Keratinocyte (primary cell): ENCODE measurements around the gene KDM5B. TPM values are rescaled to one million over a fixed set of nuclear protein-coding genes. Genes with fewer than 3 reads are reported as not detected.

Source experiments
- DNase-seq: peaks from one replicate; pipeline ENCODE4 v3.0.0-alpha.2; 2011; ENCODE audit warnings: low read depth, missing footprints, low spot score
- FAIRE-seq: peaks from 2 replicates; lab custom pipeline; 2011; peaks lifted over from hg19 to GRCh38; lab: Jason Lieb, UNC
- H2AFZ ChIP-seq: 2 replicates; pipeline ENCODE4 v1.6.0; 2012; ENCODE audit warnings: low read length, control low read depth, inconsistent platforms; ENCODE audit not compliant: control insufficient read depth
- H3K27ac ChIP-seq: 2 replicates; pipeline ENCODE4 v1.5.1; 2011; ENCODE audit warnings: low read length; ENCODE audit not compliant: control insufficient read depth, insufficient read depth
- H3K27me3 ChIP-seq: 3 replicates; pipeline ENCODE4 v1.6.0; 2011; ENCODE audit warnings: low read length; ENCODE audit not compliant: control insufficient read depth, insufficient read depth; ENCODE audit errors: extremely low read depth
- H3K36me3 ChIP-seq, 2 experiments: 2 replicates in 1 of 2; 3 replicates in 1 of 2; pipeline ENCODE4 v1.5.1; 2011; ENCODE audit warnings: low read length in 2 of 2, mild to moderate bottlenecking in 1 of 2; ENCODE audit not compliant: control insufficient read depth in 2 of 2, insufficient read depth in 2 of 2; ENCODE audit errors: extremely low read depth in 1 of 2
- H3K4me1 ChIP-seq: 3 replicates; pipeline ENCODE4 v1.5.1; 2011; ENCODE audit warnings: low read length; ENCODE audit not compliant: control insufficient read depth, insufficient read depth; ENCODE audit errors: extremely low read depth
- H3K4me2 ChIP-seq: 3 replicates; pipeline ENCODE4 v1.6.0; 2011; ENCODE audit warnings: low read depth, low read length; ENCODE audit not compliant: control insufficient read depth, insufficient read depth; ENCODE audit errors: extremely low read depth
- H3K4me3 ChIP-seq, 3 experiments: fragments of 200-600 bp in 1 of 3; sonication (generic) in 1 of 3; 2 replicates in 2 of 3; 3 replicates in 1 of 3; pipeline ENCODE4 v1.5.1; 2011 to 2016; ENCODE audit warnings: low read length in 3 of 3, mild to moderate bottlenecking in 3 of 3, control low read depth in 2 of 3, inconsistent platforms in 1 of 3, low read depth in 1 of 3, mixed read lengths in 1 of 3, mixed run types in 1 of 3, moderate library complexity in 1 of 3; ENCODE audit not compliant: control insufficient read depth in 2 of 3, insufficient read depth in 2 of 3; ENCODE audit errors: extremely low read depth in 1 of 3
- H3K79me2 ChIP-seq: 2 replicates; pipeline ENCODE4 v1.6.0; 2012; ENCODE audit warnings: low read length; ENCODE audit not compliant: control insufficient read depth, insufficient read depth
- H3K9ac ChIP-seq: 3 replicates; pipeline ENCODE4 v1.6.0; 2011; ENCODE audit warnings: low read length; ENCODE audit not compliant: control insufficient read depth, insufficient read depth; ENCODE audit errors: extremely low read depth
- H3K9me1 ChIP-seq: 3 replicates; pipeline ENCODE4 v1.6.0; 2011; ENCODE audit warnings: low read length; ENCODE audit not compliant: control insufficient read depth, insufficient read depth; ENCODE audit errors: extremely low read depth
- H3K9me3 ChIP-seq: 2 replicates; pipeline ENCODE4 v1.5.1; 2012; ENCODE audit warnings: low read depth, low read length; ENCODE audit not compliant: control insufficient read depth
- H4K20me1 ChIP-seq: 3 replicates; pipeline ENCODE4 v1.6.0; 2011; ENCODE audit warnings: low read length; ENCODE audit not compliant: control insufficient read depth, insufficient read depth; ENCODE audit errors: extremely low read depth
- EZH2 ChIP-seq: IDR thresholded peaks from one replicate; pipeline ENCODE4 v1.6.1; 2012; ENCODE audit warnings: inconsistent platforms, mild to moderate bottlenecking, low read length, moderate library complexity
- dilution Hi-C: fragments of 300-500 bp; cut with MboI; formaldehyde crosslinking; loops from one replicate; pipeline ENCODE4 v1.7.0; 2020; ENCODE audit warnings: low sequenced_read_pairs; ENCODE audit not compliant: extremely low pct_ligation_motif_present
- polyA plus RNA-seq, 5 experiments: library from polyadenylated mRNA; depleted of rRNA in 3 of 5; stranded (reverse) in 3 of 5; stranded (forward) in 1 of 5; unstranded in 1 of 5; fragments of >200 nt; gene quantifications; 1 replicate in 1 of 5; 2 replicates in 3 of 5; 3 replicates in 1 of 5; pipeline versions ENCODE4 v1.2.1 to v1.2.3, GENCODE V29; 2011 to 2012; ENCODE audit warnings: missing spikeins in 2 of 5, low read depth in 1 of 5, low replicate concordance in 1 of 5
- TF ChIP-seq, protein P1 (sequence below), 3 experiments: IDR thresholded peaks in 1 of 3; conservative IDR thresholded peaks in 1 of 3; optimal IDR thresholded peaks in 1 of 3; 2 replicates in 2 of 3; 3 replicates in 1 of 3; pipeline versions ENCODE3 to v1.5.1; 2011; ENCODE audit warnings: low read length in 3 of 3, mild to moderate bottlenecking in 3 of 3, moderate library complexity in 2 of 3, control low read depth in 1 of 3, inconsistent platforms in 1 of 3; ENCODE audit not compliant: insufficient read depth in 2 of 3; ENCODE audit errors: extremely low read depth in 1 of 3

The KDM5B gene
- polyA plus RNA-seq, 1 donor (not counting 4 experiments of a cell fraction or from before 2014, with no cell fraction given): 60.1 TPM

DNA sequence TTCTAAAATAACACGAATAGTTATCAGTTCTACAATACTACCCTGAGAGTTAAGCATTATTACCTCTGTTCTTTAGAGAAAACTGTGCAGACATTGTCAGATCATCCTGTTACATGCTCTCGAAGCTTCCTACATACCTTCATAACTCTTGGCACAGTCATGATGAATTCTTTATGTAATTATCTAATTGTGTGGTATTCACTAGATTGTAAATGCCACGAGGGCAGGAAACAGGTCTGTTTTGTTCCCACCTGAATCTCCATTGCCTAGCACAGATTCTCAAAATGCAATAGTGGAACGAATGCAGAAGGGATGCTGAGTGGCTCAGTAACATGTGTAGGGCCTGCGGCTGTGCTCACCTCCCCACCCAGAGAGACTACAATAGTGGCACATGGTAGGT is 101.4 kb downstream of the KDM5B start:
- H3K36me3 ChIP-seq: no peaks in the 10 kb centered on the region
- no peak overlapping the region for H3K9ac ChIP-seq
- no peak overlapping the region for H3K4me3 ChIP-seq
- peaks cover 71% of the 10 kb centered on the region for H3K27me3 ChIP-seq
- H3K9me3 ChIP-seq: no peaks in the 10 kb centered on the region
- H3K27ac ChIP-seq: no peak overlapping the region
- no peak for TF ChIP-seq EZH2
- TF ChIP-seq, protein P1, sequence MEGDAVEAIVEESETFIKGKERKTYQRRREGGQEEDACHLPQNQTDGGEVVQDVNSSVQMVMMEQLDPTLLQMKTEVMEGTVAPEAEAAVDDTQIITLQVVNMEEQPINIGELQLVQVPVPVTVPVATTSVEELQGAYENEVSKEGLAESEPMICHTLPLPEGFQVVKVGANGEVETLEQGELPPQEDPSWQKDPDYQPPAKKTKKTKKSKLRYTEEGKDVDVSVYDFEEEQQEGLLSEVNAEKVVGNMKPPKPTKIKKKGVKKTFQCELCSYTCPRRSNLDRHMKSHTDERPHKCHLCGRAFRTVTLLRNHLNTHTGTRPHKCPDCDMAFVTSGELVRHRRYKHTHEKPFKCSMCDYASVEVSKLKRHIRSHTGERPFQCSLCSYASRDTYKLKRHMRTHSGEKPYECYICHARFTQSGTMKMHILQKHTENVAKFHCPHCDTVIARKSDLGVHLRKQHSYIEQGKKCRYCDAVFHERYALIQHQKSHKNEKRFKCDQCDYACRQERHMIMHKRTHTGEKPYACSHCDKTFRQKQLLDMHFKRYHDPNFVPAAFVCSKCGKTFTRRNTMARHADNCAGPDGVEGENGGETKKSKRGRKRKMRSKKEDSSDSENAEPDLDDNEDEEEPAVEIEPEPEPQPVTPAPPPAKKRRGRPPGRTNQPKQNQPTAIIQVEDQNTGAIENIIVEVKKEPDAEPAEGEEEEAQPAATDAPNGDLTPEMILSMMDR (optimal IDR thresholded peaks at IDR 0.05 in 1 of 3, IDR thresholded peaks at IDR 0.05 in 1 of 3, conservative IDR thresholded peaks at IDR 0.05 in 1 of 3; ENCODE audit: extremely low read depth in 1 of 3, insufficient read depth in 2 of 3, low read length in 3 of 3): no peak
- H3K4me1 ChIP-seq: no peaks in the 10 kb centered on the region
- DNase-seq: no peak
- no peaks in the 10 kb centered on the region for H3K79me2 ChIP-seq
- dilution Hi-C loops: no loop called here
- H3K9me1 ChIP-seq: no peaks in the 10 kb centered on the region
- no peak overlapping the region for H3K4me2 ChIP-seq
- no peak overlapping the region for H2AFZ ChIP-seq
- FAIRE-seq: no peak
- H4K20me1 ChIP-seq: no peaks in the 10 kb centered on the region

DNA sequence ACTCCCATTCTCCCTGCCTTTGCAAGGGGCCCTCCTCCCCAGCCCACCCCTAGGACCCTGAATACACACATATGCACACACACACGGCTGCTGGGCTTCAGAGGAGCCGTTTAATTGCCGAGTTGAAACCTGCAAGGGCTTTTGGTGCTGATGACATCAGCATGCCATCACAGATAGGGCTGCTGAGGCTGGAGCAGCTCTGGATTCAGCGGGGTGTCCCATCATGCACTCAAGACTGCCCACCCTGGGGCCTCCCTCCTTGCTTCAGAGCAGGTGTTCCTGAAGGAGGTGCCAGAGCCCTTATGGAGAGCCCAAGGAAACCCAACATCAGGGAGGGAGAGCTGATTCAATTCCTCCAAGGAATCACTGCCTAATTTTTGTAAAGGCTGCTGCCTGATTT is 103.6 kb downstream of the KDM5B start:
- Histone ChIP-seq H3K4me3 (no peak overlapping the region), H3K36me3 (no peaks in the 10 kb centered on the region), H4K20me1 (no peaks in the 10 kb centered on the region), H3K9me1 (no peaks in the 10 kb centered on the region), H3K27me3 (peaks cover 53% of the 10 kb centered on the region), H3K9me3 (no peaks in the 10 kb centered on the region), H3K27ac (no peak overlapping the region), H3K4me1 (no peaks in the 10 kb centered on the region), H3K79me2 (no peaks in the 10 kb centered on the region), H3K4me2 (no peak overlapping the region), H2AFZ (no peak overlapping the region), H3K9ac (no peak overlapping the region)
- no peak for TF ChIP-seq EZH2
- TF ChIP-seq, protein P1 (optimal IDR thresholded peaks at IDR 0.05 in 1 of 3, IDR thresholded peaks at IDR 0.05 in 1 of 3, conservative IDR thresholded peaks at IDR 0.05 in 1 of 3; ENCODE audit: extremely low read depth in 1 of 3, insufficient read depth in 2 of 3, low read length in 3 of 3): no peak
- FAIRE-seq (no peak), DNase-seq (no peak)
- dilution Hi-C loops: no loop called here
